NOMO-1 treated with DMSO at 0.1 percent for 48 hours (cell line): ENCODE results near the gene ANXA2.

Experiments used
- DNase-seq: peaks from one replicate; lab custom pipeline; 2025; ENCODE audit not compliant: unreplicated experiment; lab: John Stamatoyannopoulos, UW

The ANXA2 gene

DNA sequence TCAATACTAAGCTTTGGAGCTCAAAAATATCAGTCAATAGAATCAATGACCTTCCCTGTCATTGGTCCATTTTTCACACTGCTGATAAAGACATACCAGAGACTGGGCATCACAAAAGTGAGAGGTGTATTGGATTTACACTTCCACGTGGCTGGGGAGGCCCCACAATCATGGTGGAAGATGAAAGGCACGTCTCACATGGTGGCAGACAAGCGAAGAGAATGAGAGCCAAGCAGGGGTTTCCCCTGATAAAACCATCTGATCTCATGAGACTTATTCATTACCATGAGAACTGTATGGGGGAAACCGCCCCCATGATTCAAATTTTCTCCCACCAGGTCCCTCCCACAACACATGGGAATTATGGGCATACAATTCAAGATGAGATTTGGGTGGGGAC is 81.9 kb downstream of the ANXA2 start:
- DNase-seq = no peak

DNA sequence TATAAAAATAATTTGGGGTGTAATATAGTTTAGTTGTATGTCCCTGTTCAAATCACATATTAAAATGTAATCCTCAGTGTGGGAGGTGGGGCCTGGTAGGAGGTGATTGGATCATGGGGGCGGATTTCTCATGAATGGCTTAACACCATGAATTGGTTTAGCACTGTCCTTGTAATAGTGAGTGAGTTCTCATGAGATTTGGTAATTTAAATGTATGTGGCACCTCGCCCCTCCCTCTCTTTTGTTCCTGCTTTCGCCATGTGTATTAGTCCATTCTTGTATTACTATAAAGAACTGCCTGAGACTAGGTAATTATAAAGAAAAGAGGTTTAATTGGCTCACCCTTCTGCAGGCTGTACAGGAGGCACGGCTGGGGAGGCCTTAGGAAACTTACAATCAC is 83.9 kb downstream of the ANXA2 start:
- no peak for DNase-seq

DNA sequence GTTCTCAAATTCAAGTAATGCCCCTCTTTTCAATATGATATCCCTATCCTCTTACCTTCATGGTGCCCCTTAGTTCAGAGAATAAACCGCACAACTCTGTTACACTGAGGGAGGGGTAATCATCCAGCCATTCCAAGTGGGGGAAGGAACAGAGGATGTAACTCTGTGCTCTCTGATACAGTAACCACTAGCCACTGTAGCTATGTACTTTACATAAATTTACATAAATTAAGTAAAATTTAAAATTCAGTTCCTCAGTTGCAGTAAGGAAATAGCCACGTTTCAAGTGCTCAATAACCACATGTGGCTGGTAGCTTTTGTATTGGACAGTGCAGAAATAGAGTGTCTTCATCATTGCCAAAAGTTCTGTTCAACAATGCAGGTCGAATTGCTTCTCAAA is 90.8 kb downstream of the ANXA2 start:
- DNase-seq = no peak

DNA sequence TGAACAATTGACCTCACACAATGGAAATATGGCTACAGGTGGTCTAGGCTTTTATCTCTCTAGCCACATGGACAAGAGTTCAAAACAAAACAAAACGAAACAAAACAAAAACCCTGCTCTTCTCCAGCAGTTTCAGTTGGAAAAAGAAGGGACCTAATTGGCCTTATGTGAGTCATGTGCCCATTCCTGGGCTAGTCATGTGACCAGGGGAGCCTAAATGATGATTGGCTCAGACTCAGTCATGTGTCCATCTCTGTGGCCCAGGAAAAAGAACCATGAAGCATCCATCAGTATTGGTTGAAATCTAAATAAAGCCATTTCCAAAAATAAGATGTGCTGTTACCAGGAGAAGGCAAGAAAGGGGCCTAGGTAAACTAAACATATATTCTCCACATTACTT is 96.8 kb downstream of the ANXA2 start:
- no peak for DNase-seq

DNA sequence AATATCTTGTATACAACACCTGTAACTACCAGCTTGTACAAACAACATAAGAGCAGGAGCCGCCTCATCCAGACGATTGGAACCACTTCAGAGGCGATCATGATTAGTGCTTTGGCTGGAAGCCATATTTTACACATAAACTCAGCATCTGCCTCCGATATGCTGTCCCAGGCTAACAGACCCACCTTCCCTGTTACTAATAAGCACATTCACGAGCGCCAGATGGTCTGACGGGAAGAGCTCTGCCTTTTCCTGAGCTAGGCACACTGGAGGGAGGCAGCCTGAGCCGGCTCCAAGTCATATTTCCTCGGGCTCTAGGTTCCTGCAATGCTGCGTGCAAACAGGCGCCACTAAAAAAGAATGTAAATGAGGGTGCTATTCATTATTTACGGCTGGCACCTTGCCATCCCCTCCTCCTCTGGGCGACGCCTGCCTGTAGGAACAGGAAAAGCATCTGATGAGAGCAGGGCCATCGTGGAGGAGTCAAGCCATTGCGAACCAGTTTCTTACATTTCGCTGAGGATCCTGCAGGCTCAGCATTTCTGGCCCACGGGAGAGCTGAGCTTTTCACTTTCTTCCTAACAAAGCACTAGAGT is 98.2 kb downstream of the ANXA2 start:
- DNase-seq = no peak
